H9 (cell line): Measurements from ENCODE around the gene GLRX. TPM values are rescaled to one million over a fixed set of nuclear protein-coding genes. Genes with fewer than 3 reads are reported as not detected.
A peak's percentile ranks its signal among the peaks of the same experiment; 100 is the strongest.

ENCODE experiments used
- DNase-seq: peaks from one replicate; pipeline ENCODE4 v3.0.0-alpha.2; 2017
- H2AFZ ChIP-seq: one replicate; pipeline ENCODE4 v1.6.1; 2013; ENCODE audit warnings: mild to moderate bottlenecking, low read length, control low read depth, moderate library complexity
- H2AK5ac ChIP-seq: 2 replicates; pipeline ENCODE4 v1.6.1; 2013; ENCODE audit warnings: low read length, control low read depth, mixed read lengths; ENCODE audit not compliant: insufficient read length
- H2BK120ac ChIP-seq: one replicate; pipeline ENCODE4 v1.6.1; 2013; ENCODE audit warnings: low read depth, mild to moderate bottlenecking, low read length, control low read depth, inconsistent platforms; ENCODE audit not compliant: poor library complexity, severe bottlenecking
- H2BK12ac ChIP-seq: 2 replicates; pipeline ENCODE4 v1.6.1; 2013; ENCODE audit warnings: low read length, control low read depth, mixed read lengths, low read depth; ENCODE audit not compliant: insufficient read length
- H2BK15ac ChIP-seq: 2 replicates; pipeline ENCODE4 v1.6.1; 2013; ENCODE audit warnings: low read depth, low read length, control low read depth
- H2BK20ac ChIP-seq: one replicate; pipeline ENCODE4 v1.6.1; 2013; ENCODE audit warnings: low read depth, mild to moderate bottlenecking, low read length, control low read depth, inconsistent platforms; ENCODE audit not compliant: poor library complexity, severe bottlenecking
- H2BK5ac ChIP-seq: 2 replicates; pipeline ENCODE4 v1.6.1; 2013; ENCODE audit warnings: low read length, control low read depth, mixed read lengths; ENCODE audit not compliant: insufficient read length
- H3K14ac ChIP-seq: 2 replicates; pipeline ENCODE4 v1.6.1; 2013; ENCODE audit warnings: low read length, control low read depth; ENCODE audit not compliant: insufficient read depth
- H3K18ac ChIP-seq: 2 replicates; pipeline ENCODE4 v1.6.1; 2013; ENCODE audit warnings: low read depth, mild to moderate bottlenecking, mixed read lengths, low read length, control low read depth; ENCODE audit not compliant: insufficient read length
- H3K23ac ChIP-seq: 2 replicates; pipeline ENCODE4 v1.6.1; 2013; ENCODE audit warnings: low read length, control low read depth, mixed read lengths, low read depth; ENCODE audit not compliant: insufficient read length
- H3K23me2 ChIP-seq: 2 replicates; pipeline ENCODE4 v1.6.1; 2013; ENCODE audit warnings: low read depth, mild to moderate bottlenecking, mixed read lengths, low read length, control low read depth; ENCODE audit not compliant: insufficient read length, poor library complexity, severe bottlenecking
- H3K27ac ChIP-seq: 2 replicates; pipeline ENCODE4 v1.5.1; 2013; ENCODE audit warnings: low read length, control low read depth, mixed read lengths, low read depth; ENCODE audit not compliant: insufficient read length
- H3K27me3 ChIP-seq: 2 replicates; pipeline ENCODE4 v1.6.1; 2013; ENCODE audit warnings: low read length, control low read depth, inconsistent platforms; ENCODE audit not compliant: insufficient read depth
- H3K4ac ChIP-seq: 2 replicates; pipeline ENCODE4 v1.6.1; 2013; ENCODE audit warnings: low read depth, mild to moderate bottlenecking, control low read depth, inconsistent platforms, low read length, moderate library complexity
- H3K4me1 ChIP-seq: 2 replicates; pipeline ENCODE4 v1.6.1; 2013; ENCODE audit warnings: low read length, control low read depth, inconsistent platforms; ENCODE audit not compliant: insufficient read depth
- H3K4me2 ChIP-seq: 2 replicates; pipeline ENCODE4 v1.6.1; 2013; ENCODE audit warnings: low read length, control low read depth, mixed read lengths; ENCODE audit not compliant: insufficient read length, insufficient read depth
- H3K56ac ChIP-seq: 2 replicates; pipeline ENCODE4 v1.6.1; 2013; ENCODE audit warnings: low read depth, mild to moderate bottlenecking, mixed read lengths, low read length, control low read depth; ENCODE audit not compliant: insufficient read length
- H3K79me1 ChIP-seq: 2 replicates; pipeline ENCODE4 v1.6.1; 2013; ENCODE audit warnings: low read depth, mild to moderate bottlenecking, moderate library complexity, low read length, control low read depth, inconsistent platforms; ENCODE audit not compliant: insufficient read depth, poor library complexity, severe bottlenecking
- H3K79me2 ChIP-seq: 2 replicates; pipeline ENCODE4 v1.6.1; 2013; ENCODE audit warnings: low read length, control low read depth, inconsistent platforms; ENCODE audit not compliant: insufficient read depth
- H3K9ac ChIP-seq: 2 replicates; pipeline ENCODE4 v1.6.1; 2013; ENCODE audit warnings: low read length, control low read depth, mixed read lengths; ENCODE audit not compliant: insufficient read length; ENCODE audit errors: extremely low read depth
- H3K9me3 ChIP-seq: one replicate; pipeline ENCODE4 v1.6.1; 2013; ENCODE audit warnings: low read depth, low read length, inconsistent platforms; ENCODE audit not compliant: control insufficient read depth
- H3T11ph ChIP-seq: one replicate; pipeline ENCODE4 v1.6.1; 2013; ENCODE audit warnings: mild to moderate bottlenecking, low read length, control low read depth, inconsistent platforms
- H4K20me1 ChIP-seq: one replicate; pipeline ENCODE4 v1.6.1; 2013; ENCODE audit not compliant: control insufficient read depth, insufficient read length, insufficient read depth
- H4K5ac ChIP-seq: 2 replicates; pipeline ENCODE4 v1.6.1; 2013; ENCODE audit warnings: low read depth, mild to moderate bottlenecking, mixed read lengths, low read length, control low read depth; ENCODE audit not compliant: insufficient read length
- H4K8ac ChIP-seq: replicated peaks from 2 replicates; pipeline ENCODE4 v1.6.1; 2013; ENCODE audit warnings: low read length, control low read depth, mixed read lengths, low read depth; ENCODE audit not compliant: insufficient read length
- H4K91ac ChIP-seq: 2 replicates; pipeline ENCODE4 v1.6.1; 2013; ENCODE audit warnings: low read depth, mild to moderate bottlenecking, moderate library complexity, mixed read lengths, low read length, control low read depth; ENCODE audit not compliant: insufficient read length
- H3K27ac Mint-ChIP-seq, 3 experiments: 2 replicates in 2 of 3; 3 replicates in 1 of 3; pipeline ENCODE4 v1.8.0; 2020 to 2021; ENCODE audit warnings: mixed read lengths in 3 of 3, mild to moderate bottlenecking in 1 of 3, moderate library complexity in 1 of 3
- H3K27me3 Mint-ChIP-seq: 2 replicates; pipeline ENCODE4 v1.8.0; 2021; ENCODE audit warnings: low read depth, mild to moderate bottlenecking, moderate library complexity, mixed read lengths
- H3K36me3 Mint-ChIP-seq, 3 experiments: 2 replicates in 2 of 3; 3 replicates in 1 of 3; pipeline ENCODE4 v1.8.0; 2020 to 2021; ENCODE audit warnings: low read depth in 3 of 3, mixed read lengths in 3 of 3; ENCODE audit not compliant: insufficient read depth in 1 of 3
- H3K4me1 Mint-ChIP-seq, 2 experiments: 2 replicates each; pipeline ENCODE4 v1.8.0; 2020; ENCODE audit warnings: mixed read lengths in 2 of 2
- H3K4me3 Mint-ChIP-seq, 2 experiments: 2 replicates in 1 of 2; 3 replicates in 1 of 2; pipeline ENCODE4 v1.8.0; 2020 to 2021; ENCODE audit warnings: mild to moderate bottlenecking in 2 of 2, mixed read lengths in 2 of 2, moderate library complexity in 1 of 2
- H3K9me3 Mint-ChIP-seq, 2 experiments: 2 replicates in 1 of 2; 3 replicates in 1 of 2; pipeline ENCODE4 v1.8.0; 2020; ENCODE audit warnings: mild to moderate bottlenecking in 2 of 2, mixed read lengths in 2 of 2, moderate library complexity in 1 of 2
- WGBS: extraction: QIAGEN DNeasy Blood & Tissue Kit; methylation state at CpG from one replicate; pipeline ENCODE4 v1.1.7; 2013; ENCODE audit warnings: missing lambda C conversion rate, low lambda C conversion rate, mixed read lengths; ENCODE audit not compliant: insufficient read length; ENCODE audit errors: extremely low coverage; 5-methylcytosine and 5-hydroxymethylcytosine counted together
- total RNA-seq: library from RNA; stranded (reverse); gene quantifications from 2 replicates; pipeline ENCODE4 v1.2.1, GENCODE V29; 2021
- TF ChIP-seq, protein P1 (sequence below): fragments of 200-600 bp; sonication (generic); conservative IDR thresholded peaks from 3 replicates; pipeline ENCODE4 v1.8.0; 2021; ENCODE audit warnings: antibody characterized with exemption, mild to moderate bottlenecking

Gene GLRX
- total RNA-seq, 1 experiment from 2014 or later, result 13.8 TPM

- Histone ChIP-seq H4K8ac (peak overlapping the region; percentile 18), H2BK20ac (no peak overlapping the region), H4K20me1 (no peaks in the 10 kb centered on the region), H3K9ac (no peak overlapping the region), H4K5ac (no peak overlapping the region), H3K4me2 (peak overlapping the region; percentile 12), H3K79me2 (no peaks in the 10 kb centered on the region), H2BK15ac (no peak overlapping the region), H2BK5ac (no peak overlapping the region), H3K23ac (no peak overlapping the region), H2BK12ac (no peak overlapping the region), H3K27ac (no peak overlapping the region), H3T11ph (no peak overlapping the region), H3K23me2 (peaks cover 9% of the 10 kb centered on the region), H3K27me3 (no peaks in the 10 kb centered on the region), H3K56ac (no peak overlapping the region), H2BK120ac (no peak overlapping the region), H2AFZ (peak overlapping the region; percentile 11), H3K9me3 (no peaks in the 10 kb centered on the region), H2AK5ac (no peak overlapping the region), H3K79me1 (no peaks in the 10 kb centered on the region), H3K4ac (no peak overlapping the region), H3K4me1 (peaks cover 6% of the 10 kb centered on the region; the same call in 1 of the 2 replicates), H3K14ac (no peak overlapping the region), H4K91ac (no peak overlapping the region), H3K18ac (no peak overlapping the region)
- Mint-ChIP-seq H3K9me3 (no peaks in the 10 kb centered on the region), H3K27me3 (peaks cover 7% of the 10 kb centered on the region), H3K4me3 (peak overlapping the region; percentile 2 to 20; a peak in 3 of 5 replicates), H3K36me3 (no peaks in the 10 kb centered on the region), H3K4me1 (peaks cover 28 to 29% of the 10 kb centered on the region in 2 experiments), H3K27ac (no peak overlapping the region; a peak in 1 of 7 replicates)
- WGBS, result no CpG with 5 or more reads among the region's 12 CpGs
- TF ChIP-seq, protein P1, sequence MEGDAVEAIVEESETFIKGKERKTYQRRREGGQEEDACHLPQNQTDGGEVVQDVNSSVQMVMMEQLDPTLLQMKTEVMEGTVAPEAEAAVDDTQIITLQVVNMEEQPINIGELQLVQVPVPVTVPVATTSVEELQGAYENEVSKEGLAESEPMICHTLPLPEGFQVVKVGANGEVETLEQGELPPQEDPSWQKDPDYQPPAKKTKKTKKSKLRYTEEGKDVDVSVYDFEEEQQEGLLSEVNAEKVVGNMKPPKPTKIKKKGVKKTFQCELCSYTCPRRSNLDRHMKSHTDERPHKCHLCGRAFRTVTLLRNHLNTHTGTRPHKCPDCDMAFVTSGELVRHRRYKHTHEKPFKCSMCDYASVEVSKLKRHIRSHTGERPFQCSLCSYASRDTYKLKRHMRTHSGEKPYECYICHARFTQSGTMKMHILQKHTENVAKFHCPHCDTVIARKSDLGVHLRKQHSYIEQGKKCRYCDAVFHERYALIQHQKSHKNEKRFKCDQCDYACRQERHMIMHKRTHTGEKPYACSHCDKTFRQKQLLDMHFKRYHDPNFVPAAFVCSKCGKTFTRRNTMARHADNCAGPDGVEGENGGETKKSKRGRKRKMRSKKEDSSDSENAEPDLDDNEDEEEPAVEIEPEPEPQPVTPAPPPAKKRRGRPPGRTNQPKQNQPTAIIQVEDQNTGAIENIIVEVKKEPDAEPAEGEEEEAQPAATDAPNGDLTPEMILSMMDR, result no peak
- peak; percentile 45 for DNase-seq
Observed at GRCh38 chr5:95823738-95824609, 1.4 kb upstream of the GLRX start.
